HG02759 (cell line): ENCODE results near the gene ZNRF4.
"Not testable (repeated sequence)": the region's sequence is repeated elsewhere in the genome, so short reads cannot be mapped to it uniquely, and the experiment has no call there.

ENCODE experiments used
- ATAC-seq: cut with Tn5 transposase; IDR thresholded peaks from one replicate; pipeline ENCODE4 v1.9.1; 2021; ENCODE audit warnings: mild to moderate bottlenecking, moderate library complexity; ENCODE audit not compliant: unreplicated experiment

Gene ZNRF4, protein sequence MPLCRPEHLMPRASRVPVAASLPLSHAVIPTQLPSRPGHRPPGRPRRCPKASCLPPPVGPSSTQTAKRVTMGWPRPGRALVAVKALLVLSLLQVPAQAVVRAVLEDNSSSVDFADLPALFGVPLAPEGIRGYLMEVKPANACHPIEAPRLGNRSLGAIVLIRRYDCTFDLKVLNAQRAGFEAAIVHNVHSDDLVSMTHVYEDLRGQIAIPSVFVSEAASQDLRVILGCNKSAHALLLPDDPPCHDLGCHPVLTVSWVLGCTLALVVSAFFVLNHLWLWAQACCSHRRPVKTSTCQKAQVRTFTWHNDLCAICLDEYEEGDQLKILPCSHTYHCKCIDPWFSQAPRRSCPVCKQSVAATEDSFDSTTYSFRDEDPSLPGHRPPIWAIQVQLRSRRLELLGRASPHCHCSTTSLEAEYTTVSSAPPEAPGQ

DNA sequence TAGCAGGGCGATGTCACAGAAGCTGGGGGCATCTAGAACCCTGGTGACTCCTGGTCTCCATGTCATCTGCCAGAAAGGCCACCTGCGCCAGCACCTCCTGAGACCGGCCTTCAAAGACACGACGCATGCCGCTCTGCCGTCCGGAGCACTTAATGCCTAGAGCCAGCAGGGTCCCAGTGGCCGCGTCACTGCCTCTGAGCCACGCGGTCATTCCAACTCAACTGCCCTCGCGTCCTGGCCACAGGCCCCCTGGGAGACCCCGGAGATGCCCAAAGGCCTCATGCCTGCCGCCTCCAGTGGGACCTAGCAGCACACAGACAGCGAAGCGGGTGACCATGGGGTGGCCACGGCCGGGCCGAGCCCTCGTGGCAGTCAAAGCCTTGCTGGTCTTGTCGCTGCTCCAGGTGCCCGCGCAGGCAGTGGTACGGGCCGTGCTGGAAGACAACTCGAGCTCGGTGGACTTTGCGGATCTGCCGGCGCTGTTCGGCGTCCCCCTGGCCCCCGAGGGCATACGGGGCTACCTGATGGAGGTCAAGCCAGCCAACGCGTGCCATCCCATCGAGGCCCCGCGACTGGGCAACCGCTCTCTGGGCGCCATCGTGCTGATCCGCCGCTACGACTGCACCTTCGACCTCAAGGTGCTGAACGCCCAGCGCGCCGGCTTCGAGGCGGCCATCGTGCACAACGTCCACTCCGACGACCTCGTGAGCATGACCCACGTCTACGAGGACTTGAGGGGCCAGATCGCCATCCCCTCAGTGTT, at the start of gene ZNRF4:
TSS of gene ZNRF4 (plus strand) at position 51 of the 763 bp plus-strand sequence. CDS start at position 126, 75 bp downstream.
- no peak for ATAC-seq

DNA sequence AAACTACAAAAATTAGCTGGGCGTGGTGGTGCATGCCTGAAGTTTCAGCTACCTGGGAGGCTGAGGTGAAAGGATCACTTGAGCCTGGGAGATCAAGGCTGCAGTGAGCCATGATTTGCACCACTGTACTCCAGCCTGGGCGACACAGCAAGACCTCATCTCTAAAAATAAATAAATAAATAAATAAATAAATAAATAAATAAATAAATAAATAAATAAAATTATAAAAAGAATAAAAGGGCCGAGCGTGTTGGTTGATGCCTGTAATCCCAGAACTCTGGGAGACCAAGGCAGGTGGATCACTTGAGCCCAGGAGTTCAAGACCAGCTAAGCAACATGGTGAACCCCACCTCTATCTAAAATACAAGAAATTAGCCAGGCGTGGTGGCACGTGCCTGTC, 49.0 kb upstream of the ZNRF4 start:
- not testable (repeated sequence) for ATAC-seq

DNA sequence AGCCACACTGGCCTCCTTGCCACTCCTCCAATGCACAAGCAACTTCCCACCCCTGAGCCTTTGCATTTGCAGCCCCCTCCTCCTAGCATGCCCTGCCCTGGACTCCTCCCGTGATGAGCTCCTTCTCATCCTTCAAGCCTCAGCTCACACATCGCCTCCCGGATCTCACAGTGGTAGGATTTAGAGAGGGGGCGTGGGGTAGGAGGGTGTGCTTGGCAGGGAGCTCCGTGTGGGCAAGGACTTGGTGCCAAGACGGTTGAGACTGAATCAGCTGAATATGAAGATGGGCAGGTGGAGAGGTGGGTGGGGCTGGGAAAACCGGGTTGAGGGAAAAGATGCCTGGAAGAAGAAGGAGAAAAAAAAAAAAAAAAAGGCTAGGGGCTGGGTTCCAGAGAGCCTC, 48.4 kb upstream of the ZNRF4 start:
- no peak for ATAC-seq

DNA sequence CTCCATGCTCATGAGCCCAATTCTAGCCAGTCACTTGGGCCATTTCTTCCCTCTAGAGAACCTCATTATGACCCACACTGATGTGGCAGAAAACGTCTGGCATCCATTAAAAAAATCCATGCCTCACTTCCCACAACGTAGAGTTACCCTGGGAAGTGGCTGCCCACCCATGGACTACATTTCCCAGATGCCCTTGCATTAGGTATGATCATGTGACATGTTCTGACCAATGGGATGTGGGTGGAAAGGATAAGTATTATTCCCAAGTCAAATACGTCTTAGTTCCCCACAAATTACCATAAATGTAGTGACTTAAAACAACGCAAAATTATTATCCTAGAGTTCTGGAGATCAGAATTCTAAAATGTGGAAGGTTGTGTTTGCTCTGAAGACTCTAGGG, 47.9 kb upstream of the ZNRF4 start:
- no peak for ATAC-seq

DNA sequence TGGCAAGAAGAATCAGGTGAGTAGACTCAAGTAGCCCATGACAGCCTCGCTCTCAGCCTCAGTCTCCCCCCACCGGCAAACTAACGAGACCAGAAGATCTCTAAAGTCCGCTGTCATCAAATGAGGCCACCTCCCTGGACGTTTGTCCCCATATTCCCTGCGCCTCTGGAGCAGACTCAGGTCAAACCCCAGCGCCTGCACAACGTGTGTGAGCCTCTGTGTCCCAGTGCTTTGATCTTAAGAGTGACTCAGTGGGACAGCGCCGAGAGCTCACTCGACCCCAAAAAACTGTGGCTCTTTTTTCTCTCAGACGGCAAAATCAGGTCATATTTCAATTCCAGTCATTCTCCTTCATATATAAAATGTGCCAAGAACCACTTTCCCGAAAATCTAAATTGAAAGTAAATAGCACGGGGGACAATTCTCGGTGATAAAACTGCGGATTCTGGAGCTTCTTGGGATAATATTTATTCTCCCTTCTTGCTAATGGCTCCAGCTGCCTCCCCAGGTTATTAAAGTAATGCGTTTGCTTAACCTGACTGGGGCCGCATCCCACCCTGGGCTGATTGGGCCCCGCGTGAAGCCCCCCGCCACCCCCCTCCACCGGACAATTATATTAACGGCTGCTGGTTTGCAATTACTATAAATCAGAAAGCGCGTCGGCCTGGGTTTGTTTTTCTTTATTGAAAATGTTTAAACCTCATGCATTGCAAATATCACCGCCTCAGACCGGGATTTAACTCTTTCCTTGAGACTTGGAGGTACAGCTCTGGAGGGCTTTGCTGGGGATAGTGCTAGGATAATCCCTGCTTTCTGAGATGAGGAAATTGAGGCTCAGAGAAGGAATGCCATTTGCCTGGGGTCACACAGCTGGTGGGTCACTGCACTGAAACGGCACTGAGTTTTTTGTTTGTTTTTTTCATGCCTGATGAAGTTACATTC, 37.5 kb upstream of the ZNRF4 start:
- no peak for ATAC-seq

DNA sequence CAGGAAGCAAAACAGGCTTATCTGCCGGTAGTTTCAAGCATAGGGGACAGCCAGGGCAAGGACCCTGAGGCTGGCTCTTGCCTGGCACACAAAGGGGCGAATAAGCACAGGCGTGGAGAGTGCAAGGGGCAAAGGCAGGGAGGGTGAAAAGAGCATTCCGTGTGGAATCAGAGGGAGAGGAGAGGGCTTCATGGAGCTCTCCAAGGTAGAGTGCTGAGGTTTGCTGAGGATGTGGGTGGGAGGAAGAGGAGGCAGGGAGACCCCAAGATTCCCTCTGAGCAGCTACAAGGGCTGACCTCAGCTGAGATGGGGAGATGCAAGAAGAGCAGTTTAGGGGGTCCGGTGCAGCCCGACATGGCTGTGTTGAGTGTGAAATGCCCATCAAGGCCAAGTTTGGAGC, 36.5 kb upstream of the ZNRF4 start:
- no peak for ATAC-seq

DNA sequence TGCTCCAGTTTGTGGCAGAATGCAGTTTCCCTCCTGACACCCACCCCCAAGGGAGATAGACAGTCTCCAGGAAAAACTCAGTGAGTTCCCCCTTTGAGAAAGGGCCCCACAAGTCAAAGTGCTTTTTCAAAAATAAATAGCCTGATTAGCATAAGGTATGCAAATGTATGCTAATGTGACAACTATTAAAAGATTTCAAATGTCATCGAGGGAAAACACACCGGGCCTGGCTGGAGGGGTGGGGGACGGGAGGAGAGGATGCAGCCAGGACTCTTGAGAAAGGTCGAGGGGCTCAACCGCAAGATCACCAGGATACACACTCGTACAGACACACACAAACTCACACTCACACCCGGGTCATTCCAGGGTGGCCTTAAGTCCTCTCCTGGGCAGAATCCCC, 34.3 kb upstream of the ZNRF4 start:
- ATAC-seq: no peak

DNA sequence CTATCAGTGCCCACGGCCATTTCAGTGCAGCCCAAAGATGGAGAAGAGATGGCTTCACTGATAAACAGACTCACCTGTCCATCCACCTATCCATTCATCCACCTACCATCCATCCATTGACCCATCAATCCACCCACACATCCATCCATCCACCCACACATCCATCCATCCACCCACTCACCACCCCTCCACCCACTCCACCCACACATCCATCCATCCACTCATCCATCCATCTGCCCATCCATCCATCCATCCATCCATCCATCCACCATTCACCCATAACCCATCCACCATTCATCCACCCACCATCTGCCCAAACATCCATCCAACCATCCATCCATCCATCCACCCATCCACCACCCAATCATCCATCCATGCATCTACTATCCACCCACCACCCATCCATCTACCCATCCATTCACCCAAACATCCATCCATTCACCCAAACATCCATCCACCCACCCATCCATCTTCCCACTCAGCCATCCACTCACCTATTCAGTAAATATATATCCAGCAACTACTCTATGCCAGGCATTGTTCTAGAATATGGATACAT, 31.6 kb upstream of the ZNRF4 start:
- no peak for ATAC-seq

DNA sequence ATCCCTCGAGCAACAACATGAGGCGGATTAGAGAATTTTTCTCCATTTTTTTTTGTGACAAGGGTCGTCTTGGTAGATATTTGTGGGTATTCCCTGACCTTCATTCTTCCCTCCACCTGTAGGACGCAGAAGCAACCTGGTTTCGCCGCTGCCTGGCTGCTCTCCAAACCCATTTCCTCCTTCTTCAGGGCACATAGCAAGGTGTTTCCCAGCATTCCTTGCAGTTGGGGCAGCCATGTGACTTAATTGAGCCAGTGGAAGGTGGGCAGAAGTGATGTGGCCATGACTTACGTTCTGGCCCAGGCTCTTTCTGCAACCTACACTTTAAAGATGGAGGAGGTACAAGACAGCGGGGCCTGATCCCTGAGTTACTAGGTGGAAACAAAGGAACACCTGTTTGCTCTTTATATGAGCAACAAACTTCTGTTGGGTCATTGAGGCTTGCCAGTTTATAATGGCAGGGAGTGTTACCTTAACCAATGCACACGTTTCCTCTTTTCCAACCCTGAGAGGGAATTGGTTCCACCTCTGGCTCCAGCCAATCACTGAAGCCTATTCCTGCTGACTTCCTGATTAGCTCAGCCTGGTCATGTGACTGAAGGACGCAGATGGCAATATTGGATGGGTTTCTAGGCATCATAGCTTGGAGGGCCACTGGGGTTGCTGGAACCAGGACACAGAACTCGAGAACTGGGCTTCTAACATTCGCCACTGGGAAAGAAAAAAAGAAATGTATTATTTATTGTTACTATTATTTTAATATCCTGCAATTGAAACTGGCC, 30.8 kb upstream of the ZNRF4 start:
- no peak for ATAC-seq

DNA sequence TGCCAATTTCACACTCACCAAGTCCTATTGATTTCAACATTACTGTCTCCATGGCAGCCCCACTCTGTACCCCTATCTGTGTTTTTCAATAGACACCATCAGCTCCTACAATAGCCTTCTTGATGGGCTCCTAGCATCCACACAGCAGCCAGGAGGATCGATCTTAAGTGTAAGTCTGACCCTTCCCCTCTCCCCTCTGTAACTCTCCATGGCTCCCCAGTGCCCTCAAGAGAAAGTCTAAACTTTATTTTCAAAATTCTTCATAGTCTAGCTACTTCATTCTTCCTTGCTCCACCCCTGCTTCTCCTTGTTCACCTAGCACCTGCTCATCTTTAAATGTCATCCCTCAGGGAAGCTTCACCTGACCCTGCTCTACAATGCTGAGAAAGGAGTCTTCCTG, 30.0 kb upstream of the ZNRF4 start:
- no peak for ATAC-seq

DNA sequence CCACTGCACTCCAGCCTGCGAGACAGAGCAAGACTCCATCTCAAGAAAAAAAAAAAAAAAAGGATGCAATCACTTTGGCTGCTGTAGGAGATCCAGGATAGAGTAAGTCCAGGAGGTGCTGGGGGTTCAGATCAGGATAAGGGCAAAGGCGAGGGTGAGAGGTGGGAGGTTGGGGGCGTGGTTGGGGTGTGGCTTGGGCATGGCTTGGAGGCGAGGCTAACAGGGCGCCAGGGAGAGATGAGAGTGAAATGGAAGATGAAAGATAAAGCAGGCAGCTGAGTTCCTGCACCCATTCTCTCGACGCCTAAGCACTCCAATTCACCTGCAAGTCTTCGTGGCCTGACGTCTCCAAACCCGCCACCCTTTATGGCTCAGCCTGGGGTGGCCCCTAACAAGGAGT, 25.0 kb upstream of the ZNRF4 start:
- no peak for ATAC-seq

DNA sequence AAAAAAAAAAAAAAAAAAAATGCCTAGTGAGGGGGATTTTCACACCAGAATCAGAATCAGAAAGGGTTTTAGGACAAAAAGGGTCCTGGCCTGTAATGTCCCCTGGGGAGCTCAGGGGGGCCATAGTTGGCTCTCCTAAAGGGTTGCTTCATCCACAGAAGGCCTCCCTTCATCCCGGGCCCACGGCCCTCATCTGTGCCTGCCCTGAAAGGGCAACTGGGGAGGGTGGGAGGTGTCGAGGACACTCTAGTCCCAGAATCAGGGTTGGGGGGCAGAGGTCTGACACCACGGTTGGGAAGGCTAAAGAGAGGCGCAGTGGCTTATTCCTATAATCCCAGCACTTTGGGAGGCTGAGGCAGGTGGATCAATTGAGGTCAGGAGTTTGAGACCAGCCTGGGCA, 22.5 kb upstream of the ZNRF4 start:
- ATAC-seq: no peak

DNA sequence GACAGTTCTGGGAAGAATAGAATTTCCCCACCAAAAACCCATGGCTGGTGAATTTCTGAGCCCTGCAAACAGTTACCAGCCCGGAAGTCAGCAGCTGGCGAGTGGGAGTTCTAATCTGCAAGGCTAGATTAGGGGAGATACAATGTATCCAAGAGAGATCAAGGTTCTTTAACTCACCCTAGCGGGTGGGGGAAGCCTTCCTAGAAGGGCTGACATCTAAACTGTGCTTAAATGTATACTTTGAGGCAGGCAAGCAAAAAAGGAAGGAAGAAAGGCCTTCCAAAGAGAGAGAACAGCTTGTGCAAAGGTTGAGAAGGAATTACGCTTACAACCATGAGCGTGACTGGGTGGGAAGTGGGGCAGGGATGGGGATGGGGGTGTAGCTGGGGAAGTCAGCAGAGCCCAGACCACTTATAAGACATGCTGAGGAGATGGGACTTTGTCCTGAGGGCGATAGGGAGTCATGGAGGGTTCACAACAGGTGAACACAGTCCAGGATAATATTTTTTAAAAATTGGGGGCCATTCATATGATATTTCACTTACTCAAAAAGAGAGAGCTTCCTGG, 20.8 kb upstream of the ZNRF4 start:
- ATAC-seq: no peak

DNA sequence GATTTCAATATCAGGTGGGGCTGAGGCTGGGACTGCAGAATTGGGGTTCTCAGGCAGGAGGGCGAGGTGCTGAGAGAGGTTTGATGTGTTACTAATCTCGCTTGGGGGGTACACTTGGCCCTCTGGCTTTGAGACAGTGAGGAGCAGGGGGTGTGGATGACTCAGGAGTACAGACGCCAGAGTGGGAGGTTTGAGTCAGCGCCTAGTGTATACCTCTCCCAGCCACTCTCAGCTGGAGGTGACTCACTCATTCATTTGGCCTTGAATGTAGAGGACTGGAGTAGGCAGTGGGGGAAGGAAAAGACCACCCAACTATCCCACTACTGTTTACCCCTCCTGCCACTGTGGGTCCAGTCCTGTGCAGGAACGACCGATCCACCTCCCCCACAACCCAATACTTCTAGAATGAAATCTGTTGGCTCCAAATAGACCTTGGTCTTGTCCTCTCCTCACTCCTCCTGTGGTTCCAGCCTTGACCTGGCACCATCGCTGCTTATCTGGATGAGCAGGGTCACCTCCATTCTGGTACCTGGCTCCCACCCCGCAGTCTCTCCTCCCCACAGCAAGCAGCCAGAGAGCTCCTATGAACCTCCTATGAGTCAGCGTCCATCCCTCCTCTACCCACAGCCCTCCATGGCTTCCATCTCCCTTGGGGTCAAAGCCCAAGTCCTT, 20.1 kb upstream of the ZNRF4 start:
- no peak for ATAC-seq

DNA sequence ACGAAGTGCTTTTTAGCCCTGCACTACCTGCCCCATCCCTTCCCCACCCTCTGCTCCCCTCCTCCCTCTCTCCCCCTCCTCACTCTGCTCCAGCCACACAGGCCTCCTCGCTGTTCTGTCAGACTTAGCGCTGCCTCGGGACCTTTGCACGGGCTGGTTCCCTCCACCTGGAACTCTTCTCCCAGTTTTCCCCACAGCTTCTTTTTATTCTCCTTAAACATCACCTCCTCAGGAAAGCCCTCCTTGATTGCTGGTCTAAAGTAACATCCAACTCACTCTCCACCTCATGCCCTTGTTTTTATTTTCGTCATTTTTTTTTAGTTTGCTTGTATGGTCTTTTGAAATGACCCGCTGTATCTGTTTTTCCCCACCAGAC, 19.6 kb upstream of the ZNRF4 start:
- ATAC-seq: no peak

DNA sequence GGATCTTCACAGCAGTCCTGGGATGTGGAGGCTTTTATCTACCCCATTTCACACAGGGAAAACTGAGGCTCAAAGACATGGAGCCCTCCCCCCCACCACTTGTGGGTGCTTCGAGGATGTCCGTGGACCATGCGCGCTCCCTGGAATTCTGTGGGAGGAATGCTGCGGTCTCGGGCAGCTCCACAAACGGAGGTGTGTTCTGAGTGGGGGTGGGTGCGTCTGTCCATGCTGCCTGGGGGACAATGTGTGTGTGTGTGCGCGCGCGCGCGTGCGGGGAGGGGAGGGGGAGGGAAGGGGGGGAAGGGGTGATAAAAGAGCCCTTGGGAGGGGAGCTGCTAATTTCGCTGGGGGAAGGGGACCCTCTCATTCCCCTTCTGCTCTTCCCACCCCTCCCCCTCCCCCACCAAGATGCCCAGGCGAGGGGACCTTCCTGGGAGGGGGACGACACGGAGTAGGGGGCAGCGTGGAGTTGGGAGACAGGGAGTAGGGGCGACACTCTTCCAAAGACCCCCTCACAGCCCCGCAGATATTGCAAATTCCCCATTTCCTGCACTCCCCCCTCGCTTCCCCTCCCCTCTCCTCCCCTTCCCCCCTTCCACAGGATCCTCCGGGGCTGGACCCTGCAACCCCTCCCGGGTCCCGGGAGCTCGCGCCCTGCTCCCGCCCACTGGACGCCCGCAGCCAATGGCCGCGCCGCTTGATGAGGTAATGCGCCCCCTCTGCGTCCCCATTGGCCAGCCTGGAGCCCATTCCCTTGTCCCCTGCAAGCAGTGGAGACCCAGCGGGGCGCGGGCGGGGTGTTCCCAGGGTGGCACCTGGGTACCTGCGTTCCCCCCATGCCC, 18.9 kb upstream of the ZNRF4 start:
- ATAC-seq: no peak

DNA sequence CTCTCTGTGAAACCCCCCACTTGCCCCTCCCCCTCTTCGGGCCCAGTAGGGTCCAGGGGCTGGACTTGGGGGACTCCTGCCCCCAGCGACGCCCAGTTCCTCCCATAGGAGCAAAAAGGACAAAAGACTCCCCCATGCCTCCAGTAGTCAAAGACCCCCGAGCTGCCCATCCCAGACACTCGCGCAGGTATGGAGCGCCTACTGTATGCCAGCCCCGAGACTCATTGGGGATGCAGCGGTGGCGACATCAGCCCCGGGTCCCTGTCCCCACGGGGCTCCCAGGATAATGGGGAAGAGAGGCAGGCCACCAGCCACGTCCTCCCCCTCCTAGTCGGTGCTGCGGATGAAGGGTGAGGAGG, 18.3 kb upstream of the ZNRF4 start:
- ATAC-seq: no peak

DNA sequence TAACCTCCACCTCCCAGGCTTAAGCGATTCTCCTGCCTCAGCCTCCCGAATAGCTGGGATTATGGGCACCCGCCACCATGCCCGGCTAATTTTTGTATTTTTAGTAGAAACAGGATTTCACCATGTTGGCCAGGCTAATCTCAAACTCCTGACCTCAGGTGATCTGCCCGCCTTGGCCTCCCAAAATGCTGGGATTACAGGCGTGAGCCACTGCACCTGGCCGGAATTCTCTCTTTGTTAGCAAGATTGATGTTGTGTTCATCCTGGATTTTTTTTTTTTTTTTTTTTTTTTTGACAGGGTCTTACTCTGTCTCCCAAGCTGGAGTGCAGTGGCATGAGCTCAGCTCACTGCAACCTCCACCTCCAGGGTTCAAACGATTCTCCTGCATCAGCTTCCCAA, 16.5 kb upstream of the ZNRF4 start:
- not testable (repeated sequence) for ATAC-seq
